IPS-20b (cell line): Measurements from ENCODE around the gene PPP6R3.

Source experiments
- H3K27ac ChIP-seq: one replicate; pipeline ENCODE4 v1.5.1; 2013; ENCODE audit warnings: low read length
- H3K27me3 ChIP-seq: 2 replicates; pipeline ENCODE4 v1.6.1; 2013; ENCODE audit warnings: mild to moderate bottlenecking, low read length, inconsistent platforms; ENCODE audit not compliant: insufficient read depth
- H3K36me3 ChIP-seq: 2 replicates; pipeline ENCODE4 v1.6.1; 2013; ENCODE audit warnings: low read depth, mild to moderate bottlenecking, inconsistent platforms, low read length, moderate library complexity; ENCODE audit not compliant: insufficient read depth
- H3K4me1 ChIP-seq: 2 replicates; pipeline ENCODE4 v1.6.1; 2013; ENCODE audit warnings: mild to moderate bottlenecking, control low read depth, inconsistent platforms, low read length, moderate library complexity; ENCODE audit not compliant: insufficient read depth
- H3K4me3 ChIP-seq: 2 replicates; pipeline ENCODE4 v1.5.1; 2013; ENCODE audit warnings: mild to moderate bottlenecking, low read length, inconsistent platforms
- H3K9ac ChIP-seq: 2 replicates; pipeline ENCODE4 v1.6.1; 2013; ENCODE audit warnings: low read depth, mild to moderate bottlenecking, inconsistent platforms, low read length, moderate library complexity
- H3K9me3 ChIP-seq: 2 replicates; pipeline ENCODE4 v1.6.1; 2013; ENCODE audit warnings: mild to moderate bottlenecking, low read depth, low read length, inconsistent platforms; ENCODE audit not compliant: insufficient read depth

Gene PPP6R3

DNA sequence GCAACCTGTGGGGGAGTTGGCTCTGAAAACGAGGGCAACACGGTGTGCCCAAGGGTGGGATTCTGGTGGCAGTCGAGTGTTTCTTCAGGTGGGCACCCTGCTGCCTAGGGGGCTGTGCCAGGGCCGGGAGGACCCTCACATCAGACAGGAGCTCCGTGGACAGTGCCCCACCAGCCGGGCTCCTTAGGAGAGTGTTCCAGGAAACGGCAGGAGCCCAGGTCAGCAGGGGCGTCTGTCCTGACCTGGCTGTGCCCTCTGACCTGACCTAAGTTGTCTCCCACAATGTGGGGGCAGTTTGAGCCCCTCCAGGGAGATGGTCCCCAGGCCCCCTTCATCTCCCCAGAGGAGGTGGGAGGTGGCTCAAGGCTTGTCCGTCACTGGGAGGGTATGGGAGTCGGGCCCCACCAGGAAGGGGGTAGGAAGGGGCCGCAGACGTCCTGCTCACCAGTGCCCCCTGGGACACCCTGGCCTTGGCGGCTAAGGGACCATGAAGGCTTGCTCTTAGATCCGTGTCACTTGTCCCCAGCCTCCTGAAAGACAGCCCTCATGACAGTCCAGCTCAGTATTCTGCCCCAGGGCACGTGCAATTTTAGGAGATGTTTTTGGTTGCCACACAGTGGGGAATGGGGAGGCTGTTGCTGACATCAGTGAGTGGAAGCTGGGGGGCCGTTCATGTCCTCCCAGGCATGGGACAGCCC, 191.6 kb downstream of the PPP6R3 start:
- Histone ChIP-seq H3K9ac (no peak overlapping the region), H3K36me3 (no peaks in the 10 kb centered on the region), H3K27me3 (no peaks in the 10 kb centered on the region), H3K4me3 (no peak overlapping the region), H3K9me3 (0 out of 2 replicates have a peak, but pooled peaks cover 4% of the 10 kb centered on the region), H3K4me1 (no peaks in the 10 kb centered on the region; the same call in 1 of the 2 replicates), H3K27ac (no peak overlapping the region)

DNA sequence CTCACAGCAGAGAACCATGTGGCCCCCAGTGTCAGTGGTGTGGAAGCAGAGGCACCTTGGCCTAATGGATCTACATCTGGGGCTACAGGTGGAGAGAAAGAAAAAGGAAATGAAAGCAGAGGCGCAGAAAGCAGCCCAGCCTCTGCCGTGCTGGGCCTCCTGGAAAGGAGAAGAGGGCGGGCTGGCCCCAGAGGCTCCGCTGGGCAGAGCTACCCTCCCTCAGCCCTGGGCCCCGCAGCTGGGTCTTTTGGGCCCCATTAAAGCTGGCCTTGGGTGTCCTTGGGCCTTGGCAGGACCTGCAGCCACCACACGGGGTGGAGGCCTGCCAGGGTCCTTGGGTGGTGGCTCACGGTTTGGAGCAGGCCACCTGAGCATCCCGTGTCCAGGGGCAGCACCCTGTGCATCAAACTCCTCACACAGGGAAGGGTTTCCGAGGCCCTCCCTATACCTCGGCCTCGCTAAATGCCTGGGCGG, 192.2 kb downstream of the PPP6R3 start:
- Histone ChIP-seq H3K9ac (no peak overlapping the region), H3K36me3 (no peaks in the 10 kb centered on the region), H3K9me3 (0 out of 2 replicates have a peak, but pooled peaks cover 4% of the 10 kb centered on the region), H3K4me1 (no peaks in the 10 kb centered on the region; the same call in 1 of the 2 replicates), H3K27ac (no peak overlapping the region), H3K27me3 (no peaks in the 10 kb centered on the region), H3K4me3 (no peak overlapping the region)

DNA sequence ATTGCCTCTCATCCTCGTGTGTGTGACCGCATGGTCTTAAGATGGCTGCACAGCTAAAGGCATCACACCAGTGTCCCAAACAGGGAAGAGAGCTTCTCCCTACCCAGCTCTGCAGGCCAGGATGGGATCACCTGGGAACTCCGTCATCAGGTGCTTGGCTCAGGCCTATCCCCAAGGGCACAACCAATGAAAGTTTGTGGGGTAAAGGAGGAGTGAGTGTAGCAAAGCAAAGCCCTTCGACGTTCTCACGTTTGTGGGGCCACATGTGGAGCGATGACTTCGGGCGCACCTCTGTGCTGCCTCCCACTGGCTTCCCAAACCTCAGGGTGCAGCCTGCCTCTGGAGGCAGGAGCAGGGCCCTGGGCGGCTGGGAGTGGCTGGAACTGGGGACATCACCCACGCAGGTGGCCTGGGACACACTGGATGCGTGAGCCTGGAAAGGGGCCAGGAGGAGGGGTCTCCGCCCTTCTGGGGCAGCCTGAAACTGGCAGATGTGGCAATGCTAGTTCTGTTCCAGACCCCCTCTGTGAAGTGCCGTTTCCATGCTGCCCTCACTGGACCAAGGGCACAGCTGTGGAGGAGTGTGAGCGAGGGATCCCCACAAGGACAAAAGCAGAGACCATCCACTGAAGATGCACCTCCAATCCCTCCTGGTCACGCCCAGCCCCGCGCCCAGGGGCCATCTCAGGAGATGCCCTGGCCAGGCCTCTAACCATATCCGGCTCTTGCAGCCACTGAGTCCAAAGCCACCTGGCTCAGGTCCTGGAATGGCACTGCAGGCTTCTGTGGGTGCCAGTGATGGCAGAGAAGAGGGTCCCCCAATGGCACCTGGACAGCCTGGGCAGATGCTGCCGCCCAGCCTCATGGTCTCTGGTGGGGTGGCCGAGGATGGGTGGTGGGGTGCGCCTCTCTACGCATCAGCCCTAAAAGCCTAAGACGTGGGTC, 193.2 kb downstream of the PPP6R3 start:
- Histone ChIP-seq H3K36me3 (no peaks in the 10 kb centered on the region), H3K4me1 (no peaks in the 10 kb centered on the region; the same call in 1 of the 2 replicates), H3K9me3 (0 out of 2 replicates have a peak, but pooled peaks cover 4% of the 10 kb centered on the region), H3K27me3 (no peaks in the 10 kb centered on the region), H3K4me3 (no peak overlapping the region), H3K9ac (no peak overlapping the region), H3K27ac (no peak overlapping the region)

DNA sequence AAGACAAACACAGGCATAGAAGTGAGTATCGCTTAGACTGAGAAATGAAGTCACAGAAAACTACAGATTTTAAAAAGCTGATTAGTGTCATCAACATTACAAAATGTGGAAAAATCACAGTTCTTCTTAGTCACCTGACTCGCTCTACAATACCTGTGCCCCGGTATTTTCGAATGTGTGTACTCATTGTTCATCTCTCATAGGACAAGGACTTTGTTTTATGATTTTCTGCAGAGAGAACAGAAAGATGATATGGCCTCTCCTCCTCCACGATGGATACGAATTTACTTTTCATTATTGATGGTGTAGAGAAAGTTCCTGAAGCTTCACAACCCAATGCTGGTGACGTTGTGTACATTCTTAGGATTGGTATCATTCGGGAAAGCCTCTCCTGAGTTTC, 194.4 kb downstream of the PPP6R3 start:
- 0 out of 2 replicates have a peak, but pooled peaks cover 4% of the 10 kb centered on the region for H3K9me3 ChIP-seq
- H3K9ac ChIP-seq = no peak overlapping the region
- H3K27ac ChIP-seq = no peak overlapping the region
- H3K4me1 ChIP-seq = no peaks in the 10 kb centered on the region; the same call in 1 of the 2 replicates
- H3K36me3 ChIP-seq = no peaks in the 10 kb centered on the region
- no peak overlapping the region for H3K4me3 ChIP-seq
- no peaks in the 10 kb centered on the region for H3K27me3 ChIP-seq

DNA sequence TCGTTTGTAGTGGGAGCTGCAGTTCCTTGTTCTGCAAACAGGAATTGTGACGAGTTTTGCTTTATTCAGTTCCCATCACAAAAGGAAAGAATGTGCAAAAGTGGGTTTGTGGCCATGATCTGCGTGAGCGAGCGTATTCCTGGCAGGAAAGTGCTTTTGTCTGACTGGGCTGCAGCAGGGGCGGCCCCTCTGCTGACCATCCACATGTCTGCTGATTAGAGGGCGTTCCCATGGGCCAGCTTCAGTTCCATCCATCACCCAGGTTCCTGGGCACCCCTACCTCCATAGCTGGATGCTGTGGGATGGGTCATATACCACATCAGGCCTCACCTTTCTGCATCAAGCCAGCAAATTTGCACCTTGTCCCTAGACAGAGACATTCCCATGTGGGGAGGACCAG, 194.9 kb downstream of the PPP6R3 start:
- no peaks in the 10 kb centered on the region; the same call in 1 of the 2 replicates for H3K4me1 ChIP-seq

DNA sequence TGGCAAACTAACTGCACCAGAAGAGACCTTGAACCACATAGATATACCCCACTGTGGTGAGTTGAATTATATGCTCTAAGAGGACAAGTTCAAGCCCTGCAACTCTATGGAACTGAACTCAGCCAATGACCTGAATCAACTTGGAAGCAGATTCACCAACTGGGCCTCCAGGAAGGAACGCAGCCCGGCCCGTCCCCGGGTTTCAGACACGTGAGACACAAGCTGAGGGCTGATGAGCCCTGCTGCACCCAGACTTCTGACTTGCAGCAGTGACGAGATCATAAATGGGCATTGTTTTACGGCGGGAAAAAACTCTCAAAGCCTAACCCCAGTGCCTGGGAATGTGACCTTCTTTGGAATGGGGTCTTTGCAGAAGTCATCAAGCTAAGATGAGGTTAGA, 195.3 kb downstream of the PPP6R3 start:
- 0 out of 2 replicates have a peak, but pooled peaks cover 4% of the 10 kb centered on the region for H3K9me3 ChIP-seq
- no peak overlapping the region for H3K4me3 ChIP-seq
- no peaks in the 10 kb centered on the region; the same call in 1 of the 2 replicates for H3K4me1 ChIP-seq
- no peak overlapping the region for H3K27ac ChIP-seq
- no peaks in the 10 kb centered on the region for H3K27me3 ChIP-seq
- no peak overlapping the region for H3K9ac ChIP-seq
- H3K36me3 ChIP-seq = no peaks in the 10 kb centered on the region

More for the DNA sequence above, 194.9 kb downstream of the PPP6R3 start:
- 0 out of 2 replicates have a peak, but pooled peaks cover 4% of the 10 kb centered on the region for H3K9me3 ChIP-seq
- no peaks in the 10 kb centered on the region for H3K27me3 ChIP-seq
- H3K9ac ChIP-seq = no peak overlapping the region
- no peaks in the 10 kb centered on the region for H3K36me3 ChIP-seq
- H3K27ac ChIP-seq = no peak overlapping the region
- H3K4me3 ChIP-seq = no peak overlapping the region

DNA sequence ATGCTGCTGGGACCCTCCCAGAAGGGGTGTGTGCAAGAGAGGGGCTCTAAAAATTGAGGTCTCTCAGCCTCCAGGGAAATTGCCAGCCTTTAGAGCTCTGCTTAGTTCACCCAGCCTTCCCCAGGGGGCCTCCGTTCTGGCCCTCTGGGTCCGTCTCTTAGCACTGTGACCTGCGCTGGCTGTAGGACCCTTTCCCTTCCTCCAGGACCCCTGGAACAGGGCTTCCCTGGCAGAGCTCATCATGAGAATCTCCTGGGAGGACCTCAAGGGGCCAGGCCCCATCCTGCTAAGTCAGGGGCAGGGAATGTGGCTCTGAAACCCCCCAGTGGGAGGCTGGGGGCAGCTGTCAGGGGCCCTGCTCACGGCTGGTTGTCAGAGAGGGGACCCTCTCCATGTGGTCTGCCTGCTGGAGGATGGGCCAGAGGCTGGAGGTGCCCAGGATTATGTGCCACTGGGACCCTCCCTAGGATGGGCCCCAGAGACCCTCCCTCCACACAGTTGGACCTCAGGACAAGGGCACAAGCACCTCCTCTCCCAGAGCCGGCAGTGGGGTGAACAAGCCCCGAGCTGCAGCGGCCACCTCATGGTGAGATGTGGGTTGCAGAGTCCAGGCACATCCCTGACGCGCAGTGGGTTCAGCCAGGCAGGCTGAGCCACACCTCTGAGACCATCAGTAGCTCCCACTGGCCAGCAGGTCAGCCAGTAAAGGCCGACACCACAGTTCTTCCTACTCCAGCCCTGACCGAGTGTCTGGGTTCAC, 196.6 kb downstream of the PPP6R3 start:
- Histone ChIP-seq H3K4me1 (no peaks in the 10 kb centered on the region), H3K4me3 (no peak overlapping the region), H3K27me3 (no peaks in the 10 kb centered on the region), H3K9me3 (0 out of 2 replicates have a peak, but pooled peaks cover 4% of the 10 kb centered on the region), H3K36me3 (no peaks in the 10 kb centered on the region), H3K27ac (no peak overlapping the region), H3K9ac (no peak overlapping the region)

DNA sequence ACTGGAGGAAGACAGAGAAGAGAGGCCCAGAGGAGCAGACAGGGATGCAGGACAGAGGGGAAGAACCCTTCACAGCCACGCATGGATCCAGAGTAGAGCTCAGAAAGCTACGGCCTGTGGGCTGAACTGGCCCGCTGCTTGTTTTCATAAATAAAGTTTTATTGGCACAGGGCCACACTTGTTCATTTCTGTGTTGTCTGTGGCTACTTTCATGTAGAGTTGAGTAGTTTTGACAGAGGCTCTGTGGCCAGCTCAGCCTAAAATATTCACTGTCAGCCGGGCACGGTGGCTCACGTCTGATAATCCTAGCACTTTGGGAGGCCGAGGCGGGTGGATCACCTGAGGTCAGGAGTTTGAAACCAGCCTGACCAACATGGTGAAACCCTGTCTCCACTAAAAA, 197.5 kb downstream of the PPP6R3 start:
- no peaks in the 10 kb centered on the region for H3K27me3 ChIP-seq
- no peak overlapping the region for H3K9ac ChIP-seq
- H3K36me3 ChIP-seq = no peaks in the 10 kb centered on the region
- H3K9me3 ChIP-seq = 0 out of 2 replicates have a peak, but pooled peaks cover 7% of the 10 kb centered on the region
- no peaks in the 10 kb centered on the region for H3K4me1 ChIP-seq
- no peak overlapping the region for H3K27ac ChIP-seq
- no peak overlapping the region for H3K4me3 ChIP-seq

DNA sequence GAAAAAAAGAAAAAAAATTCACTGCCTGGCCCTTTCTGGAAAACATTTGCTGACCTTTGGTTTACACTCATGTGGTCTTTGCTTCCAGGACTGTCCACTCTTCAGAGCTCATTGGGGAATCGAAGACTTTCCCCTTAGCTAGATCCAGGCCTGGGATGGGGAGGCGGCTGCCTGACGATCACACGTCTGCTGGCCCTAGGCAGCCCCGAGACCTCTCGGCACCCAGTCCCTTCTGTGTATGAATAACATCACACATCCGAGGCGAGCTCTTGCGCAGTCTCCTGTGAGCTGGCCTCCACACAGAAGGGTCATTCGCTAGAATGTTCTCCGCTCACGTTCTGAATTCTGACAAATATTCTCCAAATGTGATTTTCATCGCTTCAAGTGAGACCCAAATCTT, 198.1 kb downstream of the PPP6R3 start:
- Histone ChIP-seq H3K27ac (no peak overlapping the region), H3K9me3 (0 out of 2 replicates have a peak, but pooled peaks cover 7% of the 10 kb centered on the region), H3K36me3 (no peaks in the 10 kb centered on the region), H3K9ac (no peak overlapping the region), H3K4me1 (no peaks in the 10 kb centered on the region), H3K4me3 (no peak overlapping the region), H3K27me3 (no peaks in the 10 kb centered on the region)

DNA sequence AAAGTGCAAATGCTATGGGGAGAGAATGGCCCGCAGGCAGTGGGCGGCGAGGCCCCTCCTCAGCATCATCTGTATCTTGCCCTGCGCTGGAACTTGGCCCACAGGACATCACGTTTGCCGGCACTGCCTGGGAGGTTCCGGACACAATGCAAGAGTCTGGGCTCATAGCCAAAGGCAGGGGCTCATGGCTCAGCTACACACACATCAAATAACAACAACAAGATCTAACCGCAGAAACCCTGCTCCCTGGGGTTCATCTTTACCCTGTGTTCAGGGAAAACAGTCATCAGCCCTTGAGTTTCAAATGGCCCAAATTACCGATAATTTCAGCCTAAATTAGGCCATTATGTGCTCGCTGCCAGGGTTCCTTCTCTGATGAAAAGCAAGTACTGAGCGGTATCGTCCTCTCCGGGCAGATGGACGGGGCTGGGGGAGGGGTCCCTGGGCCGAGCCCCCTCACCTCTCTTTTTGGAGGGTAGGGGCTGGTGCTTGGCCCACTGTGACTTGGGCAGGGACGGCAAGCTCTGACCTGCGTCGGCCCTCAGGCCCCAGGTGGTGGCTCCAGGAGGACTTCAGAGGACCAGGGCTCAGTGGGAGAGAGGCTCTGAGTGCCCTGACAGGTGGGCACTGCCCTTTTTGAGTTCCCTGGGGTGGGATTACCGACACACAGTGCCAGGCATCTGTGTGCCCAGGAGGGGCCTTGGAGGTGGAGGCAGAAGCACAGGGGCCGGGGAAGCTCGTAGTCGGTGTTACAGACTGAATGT, 198.8 kb downstream of the PPP6R3 start:
- no peak overlapping the region for H3K9ac ChIP-seq
- H3K36me3 ChIP-seq = no peaks in the 10 kb centered on the region
- H3K9me3 ChIP-seq = 0 out of 2 replicates have a peak, but pooled peaks cover 7% of the 10 kb centered on the region
- no peaks in the 10 kb centered on the region for H3K27me3 ChIP-seq
- no peak overlapping the region for H3K4me3 ChIP-seq
- no peaks in the 10 kb centered on the region for H3K4me1 ChIP-seq
- H3K27ac ChIP-seq = no peak overlapping the region
